HG02571 (cell line): ENCODE data around the gene PSD4.
A peak's percentile ranks its signal among the peaks of the same experiment; 100 is the strongest.

ENCODE experiments used
- ATAC-seq: cut with Tn5 transposase; IDR thresholded peaks from one replicate; pipeline ENCODE4 v1.9.1; 2021; ENCODE audit warnings: mild to moderate bottlenecking, moderate library complexity; ENCODE audit not compliant: unreplicated experiment

Gene PSD4

DNA sequence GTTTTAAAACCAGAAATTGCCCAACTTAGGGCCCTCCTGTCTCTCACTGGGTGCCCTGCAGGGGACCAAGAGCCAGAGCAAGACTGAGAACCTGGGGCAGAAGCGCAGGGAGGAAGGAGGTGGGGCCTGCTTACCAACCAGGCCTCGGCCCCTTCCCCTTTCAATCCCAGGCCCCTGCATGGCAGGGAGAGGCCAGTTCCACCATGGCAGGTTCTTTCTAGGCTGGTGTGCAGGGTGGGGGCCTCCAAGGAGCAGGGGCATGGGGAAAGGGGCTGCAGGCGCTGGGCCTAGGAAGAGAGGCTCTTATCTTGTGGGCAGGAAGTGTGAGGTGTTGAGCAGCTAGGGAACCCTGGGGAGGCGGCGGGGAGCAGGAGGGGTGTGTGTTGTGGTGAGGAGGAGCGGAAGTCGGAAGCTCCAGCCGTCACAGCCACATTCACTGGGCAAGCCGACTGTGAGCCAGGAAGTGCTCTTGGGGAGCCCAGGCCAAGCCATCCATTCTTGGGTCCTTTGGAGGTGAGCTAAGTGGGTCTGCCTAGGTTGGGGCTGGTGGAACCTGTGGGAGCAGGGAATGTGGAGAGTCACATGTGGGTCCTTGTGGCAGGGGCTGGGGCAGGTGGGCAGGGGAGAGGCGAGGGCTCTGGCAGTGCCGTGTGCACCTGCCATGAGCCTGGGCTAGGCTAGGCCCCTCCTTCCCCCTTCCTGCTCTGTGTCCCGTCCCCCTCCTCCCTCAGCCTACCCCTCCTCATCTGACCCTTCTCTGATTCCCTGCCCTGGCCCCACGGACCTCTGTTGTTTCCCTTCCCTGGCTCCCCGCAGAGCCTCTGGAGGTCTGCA is at the start of gene PSD4:
Gene PSD4 (plus strand): TSS at position 430 of the 834 bp plus-strand sequence. CDS start 8,486 bp downstream, outside the sequence.
- peak; percentile 77 for ATAC-seq

DNA sequence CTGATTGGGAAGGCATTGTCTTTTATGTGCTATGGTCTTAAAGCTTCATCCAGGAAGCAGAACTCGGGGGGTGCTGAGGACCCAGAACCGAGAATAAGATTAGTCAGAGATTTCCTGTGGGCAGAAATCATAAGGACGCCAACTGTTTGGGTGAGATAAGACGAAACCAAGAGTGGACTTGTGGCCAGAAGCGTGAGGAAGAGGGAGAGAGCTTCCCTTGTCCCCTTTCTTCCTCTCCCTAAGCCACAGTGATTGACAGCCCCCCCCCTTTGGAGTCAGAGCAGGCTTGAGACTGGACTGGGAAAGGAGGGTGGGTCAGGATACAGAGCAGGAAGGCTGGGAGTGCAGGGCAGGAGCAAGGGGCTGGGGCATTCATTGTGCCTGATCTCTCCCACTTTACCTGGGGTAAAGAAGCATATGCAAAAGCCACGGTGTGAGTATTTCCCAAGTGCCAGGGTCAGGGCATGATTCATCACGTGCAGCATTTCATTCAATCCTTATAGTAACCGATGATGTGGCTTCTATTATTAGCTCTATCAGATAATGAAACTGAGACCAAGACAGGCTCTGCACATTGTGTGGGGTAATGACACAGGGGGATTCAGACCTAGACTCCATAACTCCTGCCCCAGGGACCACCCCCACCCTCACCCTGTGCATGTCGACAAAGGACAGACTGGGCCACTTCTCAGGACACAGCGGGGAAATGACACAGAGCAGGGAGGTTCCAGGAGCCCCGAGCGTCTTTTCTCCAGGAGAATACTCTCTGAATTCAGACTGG is 49.4 kb upstream of the PSD4 start:
- ATAC-seq: no peak

DNA sequence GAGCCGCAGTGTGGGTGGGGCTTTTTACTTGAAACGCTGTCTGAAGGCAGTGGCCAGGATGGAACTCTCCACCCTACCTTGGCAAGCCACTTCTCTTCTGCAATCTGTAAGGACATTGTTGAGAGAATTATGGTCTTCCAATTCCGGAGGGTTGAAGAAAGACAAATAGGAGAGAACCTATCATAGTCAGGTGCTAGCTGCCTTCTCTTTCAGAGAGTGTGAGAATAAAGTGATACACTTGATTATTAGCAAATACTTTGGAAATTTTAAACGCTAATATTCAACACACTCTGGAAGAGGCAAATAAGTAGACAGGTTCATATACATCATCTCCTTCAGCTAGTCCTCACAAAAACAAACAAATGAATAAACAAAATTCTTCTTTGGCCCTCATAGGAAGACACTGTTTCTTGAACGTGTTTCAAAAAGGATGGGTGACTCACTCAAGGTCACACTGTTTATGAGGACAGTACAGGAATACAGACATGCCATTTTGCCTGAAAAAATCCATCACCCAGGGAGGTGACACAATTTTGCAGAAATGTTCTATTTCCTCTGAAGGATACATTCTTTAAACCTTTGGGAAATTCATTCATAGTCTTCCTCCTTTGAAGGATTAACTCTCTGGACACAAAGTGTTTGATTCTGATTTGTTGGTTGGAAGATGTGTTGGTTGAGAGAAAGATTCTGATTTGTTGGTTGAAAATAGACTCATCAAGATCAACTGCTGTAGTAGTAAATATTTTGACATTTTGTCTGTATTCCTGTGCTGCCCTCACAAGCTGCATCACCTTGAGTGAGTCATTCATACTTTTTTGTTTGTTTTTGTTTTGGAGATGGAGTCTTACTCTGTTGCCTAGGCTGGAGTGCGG is 48.6 kb upstream of the PSD4 start:
- ATAC-seq: no peak

DNA sequence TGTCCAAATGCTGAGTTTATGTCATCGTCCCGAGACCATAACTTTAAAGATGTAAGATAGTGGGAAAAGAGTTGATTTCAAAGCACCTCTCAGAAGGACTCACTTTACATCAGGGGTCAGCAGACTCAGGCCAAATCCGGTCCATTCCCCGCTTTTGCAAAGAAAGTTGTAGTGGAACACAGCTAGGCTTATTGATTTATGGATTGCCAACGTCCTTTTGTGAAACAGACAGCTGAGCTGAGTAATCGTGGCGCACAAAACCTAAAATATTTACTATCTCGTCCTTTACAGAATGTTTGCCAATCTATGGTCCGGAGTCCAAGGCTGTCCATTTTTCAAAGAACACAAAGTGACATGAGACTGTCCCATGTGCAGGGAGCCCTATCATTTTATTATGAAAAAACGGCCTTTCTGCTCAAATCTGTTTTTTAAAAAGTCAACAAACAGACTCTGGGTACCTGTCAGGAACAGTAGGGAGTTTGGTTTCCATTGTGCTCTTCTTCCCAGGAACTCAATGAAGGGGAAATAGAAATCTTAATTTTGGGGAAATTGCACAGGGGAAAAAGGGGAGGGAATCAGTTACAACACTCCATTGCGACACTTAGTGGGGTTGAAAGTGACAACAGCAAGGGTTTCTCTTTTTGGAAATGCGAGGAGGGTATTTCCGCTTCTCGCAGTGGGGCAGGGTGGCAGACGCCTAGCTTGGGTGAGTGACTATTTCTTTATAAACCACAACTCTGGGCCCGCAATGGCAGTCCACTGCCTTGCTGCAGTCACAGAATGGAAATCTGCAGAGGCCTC is 46.7 kb upstream of the PSD4 start, which contains the start of gene IL1RN:
Gene IL1RN (plus strand): TSS at position 754 of the 801 bp plus-strand sequence. CDS start 27 bp downstream, at position 781.
- ATAC-seq: no peak

DNA sequence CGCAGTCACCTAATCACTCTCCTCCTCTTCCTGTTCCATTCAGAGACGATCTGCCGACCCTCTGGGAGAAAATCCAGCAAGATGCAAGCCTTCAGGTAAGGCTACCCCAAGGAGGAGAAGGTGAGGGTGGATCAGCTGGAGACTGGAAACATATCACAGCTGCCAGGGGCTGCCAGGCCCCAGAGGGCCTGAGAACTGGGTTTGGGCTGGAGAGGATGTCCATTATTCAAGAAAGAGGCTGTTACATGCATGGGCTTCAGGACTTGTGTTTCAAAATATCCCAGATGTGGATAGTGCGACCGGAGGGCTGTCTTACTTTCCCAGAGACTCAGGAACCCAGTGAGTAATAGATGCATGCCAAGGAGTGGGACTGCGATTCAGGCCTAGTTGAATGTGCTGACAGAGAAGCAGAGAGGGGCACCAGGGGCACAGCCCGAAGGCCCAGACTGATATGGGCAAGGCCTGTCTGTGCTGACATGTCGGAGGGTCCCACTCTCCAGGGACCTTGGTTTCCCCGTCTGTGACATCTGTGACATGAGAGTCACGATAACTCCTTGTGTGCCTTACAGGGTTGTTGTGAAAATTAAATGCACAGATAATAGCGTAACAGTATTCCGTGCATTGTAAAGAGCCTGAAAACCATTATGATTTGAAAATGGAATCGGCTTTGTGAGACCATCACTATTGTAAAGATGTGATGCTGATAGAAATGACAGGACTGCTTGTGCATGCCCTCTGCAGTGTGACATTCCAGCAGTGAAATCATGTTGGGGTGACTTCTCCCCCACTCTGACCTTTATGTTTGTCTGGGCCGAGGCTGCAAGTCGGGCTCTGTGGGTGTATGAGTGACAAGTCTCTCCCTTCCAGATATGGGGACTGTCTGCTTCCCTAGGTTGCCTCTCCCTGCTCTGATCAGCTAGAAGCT is 45.9 kb upstream of the PSD4 start:
- no peak for ATAC-seq

DNA sequence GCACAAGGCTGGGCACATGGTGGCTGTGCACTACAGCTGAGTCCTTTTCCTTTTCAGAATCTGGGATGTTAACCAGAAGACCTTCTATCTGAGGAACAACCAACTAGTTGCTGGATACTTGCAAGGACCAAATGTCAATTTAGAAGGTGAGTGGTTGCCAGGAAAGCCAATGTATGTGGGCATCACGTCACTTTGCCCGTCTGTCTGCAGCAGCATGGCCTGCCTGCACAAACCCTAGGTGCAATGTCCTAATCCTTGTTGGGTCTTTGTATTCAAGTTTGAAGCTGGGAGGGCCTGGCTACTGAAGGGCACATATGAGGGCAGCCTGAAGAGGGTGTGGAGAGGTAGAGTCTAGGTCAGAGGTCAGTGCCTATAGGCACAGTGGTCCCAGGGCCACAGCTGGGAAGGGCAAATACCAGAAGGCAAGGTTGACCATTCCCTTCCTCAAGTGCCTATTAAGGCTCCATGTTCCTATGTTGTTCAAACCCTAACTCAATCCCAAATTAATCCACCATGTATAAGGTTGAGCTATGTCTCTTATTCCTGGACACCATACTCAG is 44.2 kb upstream of the PSD4 start:
- no peak for ATAC-seq

DNA sequence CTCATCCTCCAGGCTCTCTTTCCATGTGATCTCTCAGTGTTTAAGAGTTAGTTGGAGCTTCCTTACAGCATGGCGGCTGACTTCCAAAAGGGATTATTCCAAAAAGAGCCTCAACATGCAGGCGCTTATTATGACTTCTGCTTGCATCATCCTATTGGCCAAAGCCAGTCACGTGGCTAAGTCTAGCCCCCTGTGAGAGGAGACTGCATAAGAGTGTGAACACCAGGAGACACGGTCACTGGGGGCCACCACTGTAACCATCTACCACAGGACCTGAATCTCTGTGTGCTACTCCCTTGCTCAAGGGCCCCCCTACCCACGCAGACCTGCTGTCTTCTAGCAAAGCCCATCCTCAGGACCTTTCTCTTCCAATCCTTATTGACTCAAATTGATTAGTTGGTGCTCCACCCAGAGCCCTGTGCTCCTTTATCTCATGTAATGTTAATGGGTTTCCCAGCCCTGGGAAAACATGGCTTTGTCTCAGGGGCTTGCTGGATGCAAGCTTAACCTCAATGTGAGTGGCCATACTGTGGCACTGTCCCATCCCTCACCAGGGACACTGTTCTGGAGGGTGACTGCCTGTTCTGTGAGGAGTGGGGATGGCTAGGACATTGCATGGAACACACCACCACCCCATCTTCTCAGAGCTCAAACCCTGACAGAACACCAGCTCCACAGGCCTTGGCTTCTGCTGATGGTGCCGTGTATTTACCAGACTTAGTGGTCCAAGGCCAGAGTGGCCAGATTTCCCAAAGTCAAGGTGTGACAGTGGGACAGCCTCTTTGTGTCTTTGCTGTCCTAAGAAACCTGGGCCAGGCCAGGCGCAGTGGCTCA is 42.2 kb upstream of the PSD4 start:
- no peak for ATAC-seq

DNA sequence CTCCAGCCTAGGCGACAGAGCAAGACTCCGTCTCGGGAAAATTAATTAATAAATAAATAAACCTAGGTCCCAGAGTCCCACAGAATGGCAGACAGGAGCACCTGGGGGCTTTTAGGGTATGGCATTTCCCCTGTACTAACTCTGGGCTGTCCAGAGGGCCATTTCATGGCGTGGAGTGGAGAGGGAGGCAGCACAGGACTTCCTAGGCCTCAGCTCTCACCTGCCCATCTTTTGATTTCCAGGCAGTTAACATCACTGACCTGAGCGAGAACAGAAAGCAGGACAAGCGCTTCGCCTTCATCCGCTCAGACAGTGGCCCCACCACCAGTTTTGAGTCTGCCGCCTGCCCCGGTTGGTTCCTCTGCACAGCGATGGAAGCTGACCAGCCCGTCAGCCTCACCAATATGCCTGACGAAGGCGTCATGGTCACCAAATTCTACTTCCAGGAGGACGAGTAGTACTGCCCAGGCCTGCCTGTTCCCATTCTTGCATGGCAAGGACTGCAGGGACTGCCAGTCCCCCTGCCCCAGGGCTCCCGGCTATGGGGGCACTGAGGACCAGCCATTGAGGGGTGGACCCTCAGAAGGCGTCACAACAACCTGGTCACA is 41.3 kb upstream of the PSD4 start:
- ATAC-seq: no peak

DNA sequence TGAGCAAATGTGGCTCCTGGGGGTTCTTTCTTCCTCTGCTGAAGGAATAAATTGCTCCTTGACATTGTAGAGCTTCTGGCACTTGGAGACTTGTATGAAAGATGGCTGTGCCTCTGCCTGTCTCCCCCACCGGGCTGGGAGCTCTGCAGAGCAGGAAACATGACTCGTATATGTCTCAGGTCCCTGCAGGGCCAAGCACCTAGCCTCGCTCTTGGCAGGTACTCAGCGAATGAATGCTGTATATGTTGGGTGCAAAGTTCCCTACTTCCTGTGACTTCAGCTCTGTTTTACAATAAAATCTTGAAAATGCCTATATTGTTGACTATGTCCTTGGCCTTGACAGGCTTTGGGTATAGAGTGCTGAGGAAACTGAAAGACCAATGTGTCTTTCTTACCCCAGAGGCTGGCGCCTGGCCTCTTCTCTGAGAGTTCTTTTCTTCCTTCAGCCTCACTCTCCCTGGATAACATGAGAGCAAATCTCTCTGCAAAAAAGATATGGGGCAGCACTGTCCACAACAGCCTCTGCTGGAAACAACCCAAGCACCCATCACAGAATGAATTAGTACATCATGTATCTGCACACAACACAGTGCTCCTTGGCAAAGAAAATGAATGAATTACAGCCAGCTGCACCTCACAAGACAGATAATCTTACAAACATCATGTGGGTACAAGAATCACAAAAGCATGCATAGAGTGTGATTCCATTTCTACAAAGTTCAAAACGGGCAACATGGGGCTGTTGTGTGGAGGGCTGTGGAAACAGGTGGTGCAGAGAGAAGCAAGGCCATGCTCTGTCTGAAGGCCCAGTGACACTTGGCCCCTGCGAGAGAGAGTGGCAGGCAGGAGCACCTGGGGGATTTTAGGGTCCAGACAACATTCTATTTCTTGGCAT is 39.8 kb upstream of the PSD4 start:
- no peak for ATAC-seq

DNA sequence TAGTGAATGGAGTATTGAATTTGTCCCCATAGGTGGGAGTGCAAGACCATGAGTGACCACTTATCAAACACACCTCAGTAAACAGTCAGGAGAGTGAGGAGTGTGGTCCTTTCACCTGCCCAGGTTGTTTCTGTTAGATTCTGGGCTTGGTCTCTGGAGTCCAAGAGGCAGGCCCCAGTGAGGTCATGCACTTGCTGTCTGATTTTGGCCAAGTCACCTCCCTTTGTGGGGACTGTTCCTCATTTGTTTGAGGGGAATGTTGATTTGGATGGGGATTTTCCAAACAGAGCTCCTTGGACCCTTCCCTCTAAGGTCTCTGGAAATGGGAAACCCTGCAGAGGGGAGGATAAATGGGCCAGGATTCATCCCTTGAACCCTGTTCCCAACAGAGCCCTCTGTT is 39.1 kb upstream of the PSD4 start:
- ATAC-seq: no peak

DNA sequence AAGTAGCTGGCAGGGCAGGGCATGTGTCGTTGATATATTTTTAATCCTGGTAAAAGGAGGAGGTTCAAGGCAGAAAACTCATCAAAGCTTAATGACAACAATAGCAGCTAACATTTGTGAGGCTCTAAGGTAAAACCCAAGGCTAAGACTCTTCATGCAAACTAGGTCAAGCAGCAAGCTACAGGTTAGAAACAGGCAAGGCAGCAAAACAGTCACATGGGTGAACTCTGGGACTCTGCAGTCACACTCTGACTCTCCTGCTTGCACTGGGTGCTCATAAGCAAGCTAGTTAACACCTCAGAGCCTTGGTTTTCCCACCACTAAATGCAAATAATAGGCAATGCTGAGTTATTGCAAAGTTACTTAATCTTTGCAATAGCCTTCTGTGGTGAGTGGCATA is 38.5 kb upstream of the PSD4 start:
- ATAC-seq: no peak

DNA sequence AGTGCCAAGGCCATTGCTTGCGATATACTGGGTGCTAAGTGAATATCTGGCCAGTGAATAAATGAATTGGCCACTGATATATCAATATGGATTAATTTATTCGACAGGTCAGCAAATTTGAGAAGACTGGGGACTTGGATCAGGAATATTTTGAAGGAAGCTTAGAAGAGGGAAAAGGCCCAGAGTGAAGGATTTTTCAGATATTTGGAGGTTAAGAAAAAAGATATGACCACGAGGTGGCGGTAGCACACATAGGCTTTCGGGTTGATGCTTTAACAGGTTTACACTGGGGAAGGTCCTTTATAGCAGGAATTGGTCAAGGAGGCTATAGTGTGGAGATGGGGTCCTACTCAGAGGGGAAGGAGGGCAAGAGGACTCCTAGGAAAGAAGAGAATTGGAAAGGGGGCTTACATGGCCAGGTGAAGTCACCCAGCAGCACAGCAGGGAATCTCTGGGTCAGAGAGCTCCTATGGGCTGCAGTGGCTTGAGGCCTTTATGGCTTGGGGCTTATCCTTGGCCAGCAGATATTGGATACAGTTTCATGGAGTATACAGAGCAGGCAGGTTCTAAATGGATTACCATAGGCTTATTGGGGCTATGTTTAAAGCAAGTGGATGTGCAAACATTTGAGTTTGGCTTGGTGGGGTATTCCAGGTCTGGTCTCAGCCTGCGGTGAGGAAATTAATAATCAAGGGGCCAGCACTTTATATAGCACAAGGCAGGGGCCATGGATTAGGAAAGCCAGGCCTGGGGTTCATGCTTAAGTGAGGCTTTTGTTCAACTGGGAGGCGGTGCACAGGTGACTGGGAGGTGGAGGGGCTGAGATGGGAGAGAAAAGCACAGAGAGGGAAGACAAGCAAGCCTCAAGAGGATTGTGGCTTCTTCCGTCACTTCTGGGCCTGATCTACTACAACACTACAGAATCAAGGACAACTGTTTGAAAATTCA is 36.7 kb upstream of the PSD4 start:
- no peak for ATAC-seq

DNA sequence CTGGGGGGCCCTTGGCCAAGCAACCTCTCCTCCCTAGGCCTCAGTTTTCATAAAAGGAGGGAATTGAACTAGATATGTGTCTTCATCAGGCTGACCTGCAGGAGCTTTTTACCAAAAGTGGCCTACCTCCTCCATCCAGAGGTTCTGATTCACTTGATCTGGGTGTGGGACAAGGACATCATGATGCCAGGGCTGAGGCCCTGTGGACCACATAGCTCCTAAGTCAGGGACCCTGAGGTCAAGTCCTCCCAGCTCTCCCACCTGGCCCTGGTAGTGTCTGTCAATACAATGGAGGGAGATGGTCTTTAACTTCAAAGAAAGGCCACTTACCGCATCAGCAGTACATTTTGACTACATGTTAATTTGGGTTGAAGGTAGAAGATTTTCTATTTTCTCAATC is 35.9 kb upstream of the PSD4 start:
- ATAC-seq: no peak

DNA sequence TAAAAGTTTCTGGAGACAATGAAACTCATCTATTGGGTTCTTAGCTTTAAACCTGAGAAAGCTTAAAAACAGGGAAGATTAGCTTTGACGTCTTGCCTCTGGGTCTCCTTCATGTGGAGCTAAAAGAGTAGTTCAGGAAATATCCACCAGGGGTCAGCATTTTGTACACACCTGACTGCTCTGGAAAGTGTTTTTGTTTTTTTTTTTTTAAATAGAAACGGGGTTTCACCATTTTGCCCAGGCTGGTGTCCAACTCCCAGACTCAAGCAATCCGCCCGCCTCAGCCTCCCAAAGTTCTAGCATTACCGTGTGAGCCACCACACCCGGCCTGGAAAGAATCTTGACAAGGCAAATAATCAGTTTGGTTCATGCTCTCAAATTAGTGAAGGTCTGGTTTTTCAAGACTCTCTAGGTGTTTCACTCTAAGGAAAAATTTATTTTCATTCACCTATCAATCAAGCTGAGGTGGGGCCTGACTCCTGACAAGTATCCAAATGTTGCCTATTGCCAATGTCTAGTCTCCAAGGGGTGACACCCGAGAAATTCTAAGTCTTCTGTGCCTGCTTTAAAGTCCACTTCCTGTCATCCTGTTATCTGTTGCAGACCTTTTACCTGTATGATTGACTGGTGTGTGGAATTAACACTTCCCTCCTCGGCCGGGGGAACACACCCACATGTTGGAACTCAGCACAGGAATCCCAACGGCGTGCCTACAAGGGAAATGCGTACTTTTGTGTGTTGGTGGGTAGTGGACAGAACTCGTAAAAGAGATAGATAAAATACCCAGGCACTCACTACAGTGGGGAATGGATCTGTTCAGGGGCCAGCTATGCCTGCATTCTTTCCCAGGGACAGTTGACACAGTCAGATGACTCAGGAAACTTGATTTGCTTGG is 35.1 kb upstream of the PSD4 start:
- peak; percentile 52 for ATAC-seq
